Activated T-cell treated with anti-CD3 and anti-CD28 coated beads for 1 hour (primary cell): ENCODE measurements around the gene AK2.

Experiments
- DNase-seq: peaks from one replicate; pipeline ENCODE4 v3.0.0-alpha.2; 2020; ENCODE audit warnings: low read depth

AK2 gene

GRCh38 chr1:32972814-32973428 is 63.8 kb downstream of the AK2 start:
- DNase-seq, result no peak

- DNase-seq, result no peak
Measured at GRCh38 chr1:32971576-32971975, 65.1 kb downstream of the AK2 start.

GRCh38 chr1:32971156-32971555 is 65.5 kb downstream of the AK2 start:
- no peak for DNase-seq

GRCh38 chr1:32969566-32969965 is 67.1 kb downstream of the AK2 start:
- no peak for DNase-seq

- DNase-seq, result no peak
Measured at GRCh38 chr1:32967888-32968568, 68.7 kb downstream of the AK2 start.

- DNase-seq, result no peak
Measured at GRCh38 chr1:32966900-32967299, 69.8 kb downstream of the AK2 start.

GRCh38 chr1:32965251-32965747 is 71.4 kb downstream of the AK2 start:
- no peak for DNase-seq

- peak; percentile 88 for DNase-seq
Measured at GRCh38 chr1:32964461-32965250, 72.0 kb downstream of the AK2 start, which contains the start of gene RNF19B. Gene RNF19B (minus strand): TSS chr1:32964809. CDS start chr1:32964685, 124 bp downstream.

GRCh38 chr1:32963746-32964460 is 72.8 kb downstream of the AK2 start:
- peak; percentile 44 for DNase-seq

- DNase-seq, result no peak
Measured at GRCh38 chr1:32962248-32962896, 74.3 kb downstream of the AK2 start.

- DNase-seq, result no peak
Measured at GRCh38 chr1:32960819-32961355, 75.8 kb downstream of the AK2 start.

- no peak for DNase-seq
Measured at GRCh38 chr1:32960342-32960741, 76.3 kb downstream of the AK2 start.

GRCh38 chr1:32958827-32959226 is 77.9 kb downstream of the AK2 start:
- DNase-seq, result no peak
